Measurements from ENCODE around the gene PRB3.

The PRB3 gene

DNA sequence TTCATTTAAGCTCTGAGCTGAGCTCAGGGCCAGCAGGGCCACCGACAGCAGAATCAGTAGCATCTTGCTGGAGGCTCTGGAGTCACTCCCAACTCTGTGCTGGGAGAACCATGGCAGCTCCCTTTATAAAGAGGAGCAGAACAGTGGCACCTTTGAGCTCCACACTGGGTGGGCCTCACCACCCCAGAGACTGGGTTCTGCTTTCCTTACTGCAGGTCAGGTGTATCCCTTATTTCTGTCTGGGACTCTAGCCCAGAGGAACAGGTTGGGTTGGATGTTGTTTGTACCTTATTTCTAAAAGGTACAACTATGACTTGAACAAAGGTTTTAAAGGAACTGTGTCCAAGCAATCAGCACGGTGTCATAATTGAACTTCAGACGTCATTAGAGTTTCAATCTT, at the start of gene PRB3:
Gene PRB3 (minus strand): TSS at position 101 of the 400 bp plus-strand sequence. CDS start 38 bp downstream, at position 63.
- ChIA-PET CTCF (no interaction called here), POLR2A (ENCODE audit: low non-redundant PET) (no interaction called here)

DNA sequence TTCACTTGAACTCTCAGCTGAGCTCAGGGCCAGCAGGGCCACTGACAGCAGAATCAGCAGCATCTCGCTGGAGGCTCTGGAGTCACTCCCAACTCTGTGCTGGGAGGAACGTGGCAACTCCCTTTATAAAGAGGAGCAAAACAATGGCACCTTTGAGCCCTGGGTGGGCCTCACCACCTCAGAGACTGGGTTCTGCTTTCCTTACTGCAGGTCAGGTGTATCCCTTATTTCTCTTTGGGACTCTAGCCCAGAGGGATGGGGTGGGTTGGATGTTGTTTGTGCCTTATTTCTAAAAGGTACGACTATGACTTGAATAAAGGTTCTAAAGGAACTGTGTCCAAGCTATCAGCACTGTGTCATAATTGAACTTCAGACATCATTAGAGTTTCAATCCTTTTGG, 40.8 kb upstream of the PRB3 start, which contains the start of gene PRB4:
Gene PRB4 (minus strand): TSS at position 101 of the 400 bp plus-strand sequence. CDS start 38 bp downstream, at position 63.
- DNase-seq (ENCODE audit: low spot score): no peak

More for the DNA sequence above, at the start of gene PRB3:
- no peak for DNase-seq (ENCODE audit: low spot score)
- no peak within 1 kb of the TSS for H3K27ac ChIP-seq
- no peak for TF ChIP-seq CTCF (conservative IDR thresholded peaks at IDR 0.05; ENCODE audit: low read depth)

DNA sequence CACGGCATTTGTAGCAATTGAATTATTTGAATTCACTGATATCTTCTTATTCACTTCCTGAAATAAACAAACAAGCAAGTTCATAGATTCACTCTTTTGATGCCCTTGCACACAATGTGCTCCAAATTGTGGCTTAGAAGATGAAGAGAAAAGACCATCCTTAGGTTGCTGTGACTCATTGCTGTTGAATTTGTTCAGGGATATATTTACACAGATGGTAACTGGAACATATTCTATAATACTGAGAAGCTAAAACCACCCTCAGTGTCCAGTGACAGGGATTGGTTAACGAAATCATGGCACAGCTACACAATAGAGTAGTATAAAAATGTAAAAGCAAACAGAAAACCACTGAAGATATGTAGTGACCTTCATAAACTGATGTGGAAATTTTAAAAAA, 37.6 kb upstream of the PRB3 start:
- ChIA-PET CTCF (interaction anchor here (0.6 kb wide), 1 partner anchor 57 kb away, joined by 3 read pairs; no protein-coding TSS in a partner anchor), POLR2A (ENCODE audit: low non-redundant PET) (no interaction called here)
- TF ChIP-seq CTCF (conservative IDR thresholded peaks at IDR 0.05; ENCODE audit: low read depth): no peak
- no peak overlapping the region for H3K27ac ChIP-seq
- no peak for DNase-seq (ENCODE audit: low spot score)

More for the DNA sequence above, 40.8 kb upstream of the PRB3 start, which contains the start of gene PRB4:
- POLR2A ChIA-PET (ENCODE audit: low non-redundant PET): no interaction called here
- CTCF ChIA-PET: no interaction called here
- TF ChIP-seq CTCF (conservative IDR thresholded peaks at IDR 0.05; ENCODE audit: low read depth): no peak
- no peak within 1 kb of the TSS for H3K27ac ChIP-seq

DNA sequence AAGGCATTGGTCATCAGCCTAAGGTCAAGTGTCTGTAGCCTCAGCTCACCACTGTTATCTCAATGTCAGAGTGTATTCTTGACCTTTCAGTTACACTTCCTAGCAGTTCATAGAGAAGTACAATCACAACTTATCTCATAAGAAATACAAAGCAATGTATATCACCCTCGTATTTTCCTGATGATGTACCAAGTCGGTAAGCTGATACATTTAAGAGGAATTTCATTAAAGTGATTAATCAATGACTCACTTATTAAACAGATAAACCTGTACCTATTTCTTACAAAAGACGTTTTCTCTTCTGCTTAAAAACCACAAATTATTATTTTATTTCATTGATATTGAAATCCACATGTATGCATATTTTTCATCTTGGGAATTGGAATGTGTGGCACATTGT, 3.9 kb upstream of the PRB3 start:
- ChIA-PET POLR2A (ENCODE audit: low non-redundant PET) (no interaction called here), CTCF (no interaction called here)
- TF ChIP-seq CTCF (conservative IDR thresholded peaks at IDR 0.05; ENCODE audit: low read depth): no peak
- no peak for DNase-seq (ENCODE audit: low spot score)
- H3K27ac ChIP-seq: no peak overlapping the region

DNA sequence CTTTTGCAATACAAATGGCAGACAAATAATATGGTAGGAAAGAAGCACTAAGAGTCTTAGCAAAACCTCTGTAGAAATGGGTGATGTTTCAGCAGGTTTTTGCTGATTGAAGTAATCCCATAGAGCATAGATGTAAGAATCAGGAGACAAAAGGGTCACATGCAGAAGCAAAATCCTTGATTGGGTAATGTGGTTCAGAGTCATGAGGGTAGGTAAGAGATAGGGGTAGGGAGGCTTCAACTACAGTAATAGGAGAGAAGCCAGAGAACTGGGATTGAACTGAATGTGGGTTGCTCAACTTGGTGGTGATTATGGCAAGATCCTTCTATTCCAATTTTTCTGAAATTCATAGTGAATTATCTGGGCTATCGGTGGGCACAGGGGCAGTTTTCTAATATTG, 5.0 kb downstream of the PRB3 start:
- CTCF ChIA-PET: no interaction called here
- POLR2A ChIA-PET (ENCODE audit: low non-redundant PET): no interaction called here
- TF ChIP-seq CTCF (conservative IDR thresholded peaks at IDR 0.05; ENCODE audit: low read depth): no peak
- DNase-seq (ENCODE audit: low spot score): no peak
- no peak overlapping the region for H3K27ac ChIP-seq

- no peak for TF ChIP-seq CTCF (conservative IDR thresholded peaks at IDR 0.05; ENCODE audit: low read depth)
- no peak for DNase-seq (ENCODE audit: low spot score)
These were observed 23.0 kb downstream of the PRB3 start for GRCh38 chr12:11246489-11246888.

More at GRCh38 chr12:11246489-11246888, 23.0 kb downstream of the PRB3 start:
- CTCF ChIA-PET: no interaction called here
- no peak overlapping the region for H3K27ac ChIP-seq
- POLR2A ChIA-PET (ENCODE audit: low non-redundant PET): no interaction called here
